ENCODE measurements around the gene FRYL. TPM values are rescaled to one million over a fixed set of nuclear protein-coding genes. Genes with fewer than 3 reads are reported as not detected.
A peak's percentile ranks its signal among the peaks of the same experiment; 100 is the strongest.

FRYL gene
- total RNA-seq, 1 donor, result 42.0 TPM

GRCh38 chr4:48815483-48815882, 35.4 kb upstream of the FRYL start:
- Histone ChIP-seq H3K27ac (ENCODE audit: low read depth, low read length) (no peak overlapping the region), H3K79me2 (ENCODE audit: insufficient read depth, low read length) (no peaks in the 10 kb centered on the region), H4K20me1 (ENCODE audit: insufficient read depth, low read length) (no peaks in the 10 kb centered on the region), H2AFZ (ENCODE audit: low read length) (no peak overlapping the region), H3K9me3 (ENCODE audit: low read depth, low read length) (no peaks in the 10 kb centered on the region), H3K36me3 (ENCODE audit: insufficient read depth, low read length) (no peaks in the 10 kb centered on the region), H3K27me3 (ENCODE audit: insufficient read depth, low read length) (no peaks in the 10 kb centered on the region), H3K4me3 (ENCODE audit: insufficient read depth, low read length) (no peak overlapping the region), H3K4me2 (ENCODE audit: insufficient read depth, low read length) (no peak overlapping the region), H3K4me1 (ENCODE audit: insufficient read depth, low read length) (no peaks in the 10 kb centered on the region)
- no peak for DNase-seq (ENCODE audit: insufficient read length, low spot score, missing footprints)
- no peak for TF ChIP-seq CTCF (IDR thresholded peaks at IDR 0.05; ENCODE audit: extremely low read depth, low read depth, low read length)

GRCh38 chr4:48813964-48814363, 33.9 kb upstream of the FRYL start:
- Histone ChIP-seq H3K4me1 (ENCODE audit: insufficient read depth, low read length) (no peaks in the 10 kb centered on the region), H3K36me3 (ENCODE audit: insufficient read depth, low read length) (no peaks in the 10 kb centered on the region), H3K27me3 (ENCODE audit: insufficient read depth, low read length) (no peaks in the 10 kb centered on the region), H4K20me1 (ENCODE audit: insufficient read depth, low read length) (no peaks in the 10 kb centered on the region), H3K4me3 (ENCODE audit: insufficient read depth, low read length) (no peak overlapping the region), H3K27ac (ENCODE audit: low read depth, low read length) (no peak overlapping the region), H2AFZ (ENCODE audit: low read length) (no peak overlapping the region), H3K9me3 (ENCODE audit: low read depth, low read length) (no peaks in the 10 kb centered on the region), H3K4me2 (ENCODE audit: insufficient read depth, low read length) (no peak overlapping the region), H3K79me2 (ENCODE audit: insufficient read depth, low read length) (no peaks in the 10 kb centered on the region)
- DNase-seq (ENCODE audit: insufficient read length, low spot score, missing footprints), result no peak
- TF ChIP-seq CTCF (IDR thresholded peaks at IDR 0.05; ENCODE audit: extremely low read depth, low read depth, low read length), result no peak

- H3K27me3 ChIP-seq (ENCODE audit: insufficient read depth, low read length), result no peaks in the 10 kb centered on the region
- H3K79me2 ChIP-seq (ENCODE audit: insufficient read depth, low read length), result no peaks in the 10 kb centered on the region
- H2AFZ ChIP-seq (ENCODE audit: low read length), result no peak overlapping the region
- no peak overlapping the region for H3K4me3 ChIP-seq (ENCODE audit: insufficient read depth, low read length)
- no peak overlapping the region for H3K27ac ChIP-seq (ENCODE audit: low read depth, low read length)
- H3K4me2 ChIP-seq (ENCODE audit: insufficient read depth, low read length), result no peak overlapping the region
- no peaks in the 10 kb centered on the region for H3K4me1 ChIP-seq (ENCODE audit: insufficient read depth, low read length)
- H3K9me3 ChIP-seq (ENCODE audit: low read depth, low read length), result no peaks in the 10 kb centered on the region
- no peak for DNase-seq (ENCODE audit: insufficient read length, low spot score, missing footprints)
- no peaks in the 10 kb centered on the region for H3K36me3 ChIP-seq (ENCODE audit: insufficient read depth, low read length)
- TF ChIP-seq CTCF (IDR thresholded peaks at IDR 0.05; ENCODE audit: extremely low read depth, low read depth, low read length), result no peak
- H4K20me1 ChIP-seq (ENCODE audit: insufficient read depth, low read length), result no peaks in the 10 kb centered on the region
Observed at GRCh38 chr4:48812866-48813265, 32.8 kb upstream of the FRYL start.

- peak overlapping the region; percentile 50 for H2AFZ ChIP-seq (ENCODE audit: low read length)
Observed at GRCh38 chr4:48804584-48805301, 24.7 kb upstream of the FRYL start.

More at GRCh38 chr4:48804584-48805301, 24.7 kb upstream of the FRYL start:
- H3K4me2 ChIP-seq (ENCODE audit: insufficient read depth, low read length), result no peak overlapping the region
- no peak overlapping the region for H3K4me3 ChIP-seq (ENCODE audit: insufficient read depth, low read length)
- no peaks in the 10 kb centered on the region for H3K36me3 ChIP-seq (ENCODE audit: insufficient read depth, low read length)
- H3K4me1 ChIP-seq (ENCODE audit: insufficient read depth, low read length), result peaks cover 5% of the 10 kb centered on the region
- no peaks in the 10 kb centered on the region for H4K20me1 ChIP-seq (ENCODE audit: insufficient read depth, low read length)
- no peak for DNase-seq (ENCODE audit: insufficient read length, low spot score, missing footprints)
- H3K27me3 ChIP-seq (ENCODE audit: insufficient read depth, low read length), result no peaks in the 10 kb centered on the region
- H3K9me3 ChIP-seq (ENCODE audit: low read depth, low read length), result no peaks in the 10 kb centered on the region
- H3K27ac ChIP-seq (ENCODE audit: low read depth, low read length), result no peak overlapping the region
- H3K79me2 ChIP-seq (ENCODE audit: insufficient read depth, low read length), result no peaks in the 10 kb centered on the region
- no peak for TF ChIP-seq CTCF (IDR thresholded peaks at IDR 0.05; ENCODE audit: extremely low read depth, low read depth, low read length)
